ENCODE measurements around the gene UBXN6.

DNA sequence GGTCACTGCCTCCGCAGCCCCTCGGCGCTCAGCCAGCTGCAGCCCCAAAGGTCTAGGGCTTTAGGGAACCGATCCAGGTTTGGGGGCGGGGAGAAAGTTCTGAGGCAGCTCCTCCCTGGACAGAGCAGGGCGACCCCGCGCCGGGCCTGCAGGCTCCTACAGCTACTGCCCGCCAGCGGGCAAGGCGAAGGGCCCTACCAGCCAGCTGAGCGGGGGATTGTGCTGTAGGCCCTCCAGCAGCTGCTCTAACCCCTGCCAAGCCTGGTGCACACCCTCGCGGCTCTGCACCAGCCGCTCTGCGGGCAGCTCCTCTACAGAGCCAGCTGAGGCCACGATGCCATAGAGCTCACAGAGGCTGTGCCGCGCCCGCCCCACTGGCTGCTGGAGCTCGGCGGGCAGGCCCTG lies 46.7 kb upstream of the UBXN6 start:
- no peak for TF ChIP-seq POLR2AphosphoS5 (IDR thresholded peaks at IDR 0.05; ENCODE audit: low read depth)
- TF ChIP-seq, protein P1, sequence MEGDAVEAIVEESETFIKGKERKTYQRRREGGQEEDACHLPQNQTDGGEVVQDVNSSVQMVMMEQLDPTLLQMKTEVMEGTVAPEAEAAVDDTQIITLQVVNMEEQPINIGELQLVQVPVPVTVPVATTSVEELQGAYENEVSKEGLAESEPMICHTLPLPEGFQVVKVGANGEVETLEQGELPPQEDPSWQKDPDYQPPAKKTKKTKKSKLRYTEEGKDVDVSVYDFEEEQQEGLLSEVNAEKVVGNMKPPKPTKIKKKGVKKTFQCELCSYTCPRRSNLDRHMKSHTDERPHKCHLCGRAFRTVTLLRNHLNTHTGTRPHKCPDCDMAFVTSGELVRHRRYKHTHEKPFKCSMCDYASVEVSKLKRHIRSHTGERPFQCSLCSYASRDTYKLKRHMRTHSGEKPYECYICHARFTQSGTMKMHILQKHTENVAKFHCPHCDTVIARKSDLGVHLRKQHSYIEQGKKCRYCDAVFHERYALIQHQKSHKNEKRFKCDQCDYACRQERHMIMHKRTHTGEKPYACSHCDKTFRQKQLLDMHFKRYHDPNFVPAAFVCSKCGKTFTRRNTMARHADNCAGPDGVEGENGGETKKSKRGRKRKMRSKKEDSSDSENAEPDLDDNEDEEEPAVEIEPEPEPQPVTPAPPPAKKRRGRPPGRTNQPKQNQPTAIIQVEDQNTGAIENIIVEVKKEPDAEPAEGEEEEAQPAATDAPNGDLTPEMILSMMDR (IDR thresholded peaks at IDR 0.05; ENCODE audit: insufficient read depth, low read length): no peak
- TF ChIP-seq REST (IDR thresholded peaks at IDR 0.05; ENCODE audit: insufficient replicate concordance, low read depth): no peak
- no peak for TF ChIP-seq GABPA (IDR thresholded peaks at IDR 0.05; ENCODE audit: low read depth)
- TF ChIP-seq SPI1 (IDR thresholded peaks at IDR 0.05; ENCODE audit: borderline replicate concordance, low read depth): no peak
